Lower leg skin (tissue), 3 donors: ENCODE measurements around the gene NSUN7.

ENCODE experiments used
- POLR2A ChIP-seq, 2 donors: fragments of 450-650 bp; IDR thresholded peaks; one replicate each; pipeline ENCODE4 v1.6.1; 2016 to 2017; ENCODE audit warnings: antibody characterized with exemption in 2 of 2, mild to moderate bottlenecking in 1 of 2, moderate library complexity in 1 of 2
- TF ChIP-seq, protein P1 (sequence below), 3 donors: fragments of 450-650 bp; IDR thresholded peaks; one replicate each; pipeline ENCODE4 v1.5.1; 2016; ENCODE audit warnings: antibody characterized with exemption in 3 of 3, mild to moderate bottlenecking in 3 of 3, moderate library complexity in 2 of 3

DNA sequence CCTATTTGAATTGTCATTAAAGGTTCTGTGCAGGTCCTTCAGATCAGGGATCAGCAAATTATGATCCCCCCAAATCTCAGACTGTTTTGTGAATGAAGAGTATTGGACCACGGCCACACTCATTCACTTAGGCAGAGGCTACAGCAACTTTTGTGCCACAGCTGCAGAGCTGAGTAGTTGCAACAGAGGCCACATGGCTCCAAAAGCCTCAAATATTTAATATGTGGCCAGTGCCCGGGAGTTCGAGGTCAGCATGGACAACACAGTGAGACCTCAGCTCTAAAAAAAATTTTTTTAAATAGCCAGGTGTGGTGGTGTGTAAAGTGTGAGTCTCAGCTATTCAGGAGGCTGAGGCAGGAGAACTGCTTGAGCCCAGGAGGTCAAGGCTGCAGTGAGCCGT, 100.7 kb downstream of the NSUN7 start:
- TF ChIP-seq, protein P1, sequence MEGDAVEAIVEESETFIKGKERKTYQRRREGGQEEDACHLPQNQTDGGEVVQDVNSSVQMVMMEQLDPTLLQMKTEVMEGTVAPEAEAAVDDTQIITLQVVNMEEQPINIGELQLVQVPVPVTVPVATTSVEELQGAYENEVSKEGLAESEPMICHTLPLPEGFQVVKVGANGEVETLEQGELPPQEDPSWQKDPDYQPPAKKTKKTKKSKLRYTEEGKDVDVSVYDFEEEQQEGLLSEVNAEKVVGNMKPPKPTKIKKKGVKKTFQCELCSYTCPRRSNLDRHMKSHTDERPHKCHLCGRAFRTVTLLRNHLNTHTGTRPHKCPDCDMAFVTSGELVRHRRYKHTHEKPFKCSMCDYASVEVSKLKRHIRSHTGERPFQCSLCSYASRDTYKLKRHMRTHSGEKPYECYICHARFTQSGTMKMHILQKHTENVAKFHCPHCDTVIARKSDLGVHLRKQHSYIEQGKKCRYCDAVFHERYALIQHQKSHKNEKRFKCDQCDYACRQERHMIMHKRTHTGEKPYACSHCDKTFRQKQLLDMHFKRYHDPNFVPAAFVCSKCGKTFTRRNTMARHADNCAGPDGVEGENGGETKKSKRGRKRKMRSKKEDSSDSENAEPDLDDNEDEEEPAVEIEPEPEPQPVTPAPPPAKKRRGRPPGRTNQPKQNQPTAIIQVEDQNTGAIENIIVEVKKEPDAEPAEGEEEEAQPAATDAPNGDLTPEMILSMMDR (IDR thresholded peaks at IDR 0.05): no peak
- no peak for TF ChIP-seq POLR2A (IDR thresholded peaks at IDR 0.05)
